BLaER1 treated with 17β-estradiol and CSF1 and Interleukin-3, amounts not matched to agents 10 nM and 100 nM (cell line): ENCODE data around the gene CFAP221.
"Not testable (repeated sequence)": the region's sequence is repeated elsewhere in the genome, so short reads cannot be mapped to it uniquely, and the experiment has no call there.

Source experiments
- H3K27ac ChIP-seq, 11 experiments: shearing (Covaris generic); formaldehyde crosslinking; 2 replicates each; pipeline ENCODE4 v1.8.1; 2022
- H3K27me3 ChIP-seq, 11 experiments: shearing (Covaris generic); formaldehyde crosslinking; 2 replicates each; pipeline ENCODE4 v1.8.1; 2022
- H3K36me3 ChIP-seq, 11 experiments: shearing (Covaris generic); formaldehyde crosslinking; 2 replicates each; pipeline ENCODE4 v1.8.1; 2022
- H3K4me1 ChIP-seq, 10 experiments: shearing (Covaris generic); formaldehyde crosslinking; 2 replicates each; pipeline ENCODE4 v1.8.1; 2022
- H3K4me2 ChIP-seq, 11 experiments: shearing (Covaris generic); formaldehyde crosslinking; 2 replicates each; pipeline ENCODE4 v1.8.1; 2022
- H3K4me3 ChIP-seq, 10 experiments: shearing (Covaris generic); formaldehyde crosslinking; 2 replicates each; pipeline ENCODE4 v1.8.1; 2022
- H3K9ac ChIP-seq, 11 experiments: shearing (Covaris generic); formaldehyde crosslinking; 2 replicates each; pipeline ENCODE4 v1.8.1; 2022
- H3K9me3 ChIP-seq, 11 experiments: shearing (Covaris generic); formaldehyde crosslinking; replicated peaks in 1 of 11; 2 replicates each; pipeline ENCODE4 v1.8.1; 2022
- H4K20me1 ChIP-seq, 11 experiments: shearing (Covaris generic); formaldehyde crosslinking; 2 replicates each; pipeline ENCODE4 v1.8.1; 2022
- Cebpa-rat ChIP-seq, 11 experiments: shearing (Covaris generic); IDR thresholded peaks; 2 replicates each; pipeline ENCODE4 v1.8.1; 2022

Gene CFAP221

GRCh38 chr2:119616421-119616820 is 72.2 kb downstream of the CFAP221 start:
- H3K9me3 ChIP-seq: peaks cover 23 to 45% (median 36%) of the 10 kb centered on the region in 11 experiments
- no peak overlapping the region for H3K27ac ChIP-seq
- no peak overlapping the region for H3K4me3 ChIP-seq
- TF ChIP-seq Cebpa-rat (IDR thresholded peaks at IDR 0.05): no peak
- H3K4me2 ChIP-seq: no peak overlapping the region
- H3K4me1 ChIP-seq: no peaks in the 10 kb centered on the region
- H4K20me1 ChIP-seq: no peaks in the 10 kb centered on the region
- no peaks in the 10 kb centered on the region for H3K27me3 ChIP-seq
- no peak overlapping the region for H3K9ac ChIP-seq
- H3K36me3 ChIP-seq: no peaks in the 10 kb centered on the region; a peak in 2 of 22 replicates

GRCh38 chr2:119617455-119617854 is 73.2 kb downstream of the CFAP221 start:
- Histone ChIP-seq H3K9ac (no peak overlapping the region), H4K20me1 (no peaks in the 10 kb centered on the region), H3K4me2 (no peak overlapping the region), H3K36me3 (no peaks in the 10 kb centered on the region; a peak in 2 of 22 replicates), H3K4me3 (no peak overlapping the region), H3K9me3 (peaks cover 23 to 41% (median 33%) of the 10 kb centered on the region in 11 experiments), H3K4me1 (no peaks in the 10 kb centered on the region), H3K27me3 (no peaks in the 10 kb centered on the region), H3K27ac (no peak overlapping the region)
- no peak for TF ChIP-seq Cebpa-rat (IDR thresholded peaks at IDR 0.05)

- not testable (repeated sequence) for H3K27ac ChIP-seq, H3K27me3 ChIP-seq, H3K9ac ChIP-seq, H3K4me3 ChIP-seq, H4K20me1 ChIP-seq, H3K4me1 ChIP-seq, H3K36me3 ChIP-seq, H3K4me2 ChIP-seq
- peaks cover 15 to 30% (median 25%) of the 10 kb centered on the region in 11 experiments for H3K9me3 ChIP-seq
Observed at GRCh38 chr2:119618725-119619124, 74.5 kb downstream of the CFAP221 start.

GRCh38 chr2:119625226-119625625 is 81.0 kb downstream of the CFAP221 start:
- peaks cover 0 to 10% (median 9%) of the 10 kb centered on the region in 11 experiments; a peak in 10 of 22 replicates for H3K9me3 ChIP-seq
- H3K27me3 ChIP-seq: no peaks in the 10 kb centered on the region
- TF ChIP-seq Cebpa-rat (IDR thresholded peaks at IDR 0.05): no peak
- no peaks in the 10 kb centered on the region for H3K36me3 ChIP-seq
- no peaks in the 10 kb centered on the region for H4K20me1 ChIP-seq
- H3K9ac ChIP-seq: no peak overlapping the region
- no peak overlapping the region for H3K4me2 ChIP-seq
- no peak overlapping the region for H3K4me3 ChIP-seq
- no peak overlapping the region for H3K27ac ChIP-seq
- peaks cover 0 to 8% (median 0%) of the 10 kb centered on the region in 10 experiments; a peak in 2 of 20 replicates for H3K4me1 ChIP-seq

- no peak overlapping the region for H3K4me2 ChIP-seq
Observed at GRCh38 chr2:119629323-119629825, 85.1 kb downstream of the CFAP221 start.

GRCh38 chr2:119630121-119630520 is 85.9 kb downstream of the CFAP221 start:
- no peak overlapping the region for H3K27ac ChIP-seq
- no peaks in the 10 kb centered on the region for H4K20me1 ChIP-seq
- H3K9me3 ChIP-seq: peaks cover 0 to 13% (median 6%) of the 10 kb centered on the region in 11 experiments; a peak in 10 of 22 replicates
- no peaks in the 10 kb centered on the region for H3K36me3 ChIP-seq
- H3K27me3 ChIP-seq: no peaks in the 10 kb centered on the region
- H3K9ac ChIP-seq: no peak overlapping the region
- no peak overlapping the region for H3K4me3 ChIP-seq
- TF ChIP-seq Cebpa-rat (IDR thresholded peaks at IDR 0.05): no peak
- no peak overlapping the region for H3K4me2 ChIP-seq
- H3K4me1 ChIP-seq: peaks cover 0 to 8% (median 0%) of the 10 kb centered on the region in 10 experiments; a peak in 2 of 20 replicates

More at GRCh38 chr2:119629323-119629825, 85.1 kb downstream of the CFAP221 start:
- no peak overlapping the region for H3K9ac ChIP-seq
- no peak for TF ChIP-seq Cebpa-rat (IDR thresholded peaks at IDR 0.05)
- no peaks in the 10 kb centered on the region for H4K20me1 ChIP-seq
- peaks cover 0 to 8% (median 0%) of the 10 kb centered on the region in 10 experiments; a peak in 2 of 20 replicates for H3K4me1 ChIP-seq
- H3K36me3 ChIP-seq: no peaks in the 10 kb centered on the region
- no peak overlapping the region for H3K27ac ChIP-seq
- H3K9me3 ChIP-seq: peaks cover 0 to 9% (median 5%) of the 10 kb centered on the region in 11 experiments; a peak in 10 of 22 replicates
- no peaks in the 10 kb centered on the region for H3K27me3 ChIP-seq
- no peak overlapping the region for H3K4me3 ChIP-seq

- Histone ChIP-seq H3K9ac (no peak overlapping the region), H3K27me3 (no peaks in the 10 kb centered on the region), H3K4me2 (no peak overlapping the region), H3K27ac (no peak overlapping the region), H4K20me1 (no peaks in the 10 kb centered on the region), H3K4me3 (no peak overlapping the region), H3K4me1 (no peaks in the 10 kb centered on the region), H3K36me3 (no peaks in the 10 kb centered on the region), H3K9me3 (peaks cover 0 to 13% (median 6%) of the 10 kb centered on the region in 11 experiments; a peak in 9 of 22 replicates)
- TF ChIP-seq Cebpa-rat (IDR thresholded peaks at IDR 0.05): no peak
Observed at GRCh38 chr2:119637371-119637770, 93.1 kb downstream of the CFAP221 start.

GRCh38 chr2:119638246-119638645 is 94.0 kb downstream of the CFAP221 start:
- H3K4me2 ChIP-seq: no peak overlapping the region
- H3K36me3 ChIP-seq: no peaks in the 10 kb centered on the region
- peaks cover 0 to 13% (median 6%) of the 10 kb centered on the region in 11 experiments; a peak in 9 of 22 replicates for H3K9me3 ChIP-seq
- H4K20me1 ChIP-seq: no peaks in the 10 kb centered on the region
- TF ChIP-seq Cebpa-rat (IDR thresholded peaks at IDR 0.05): no peak
- H3K9ac ChIP-seq: no peak overlapping the region
- no peak overlapping the region for H3K4me3 ChIP-seq
- H3K27me3 ChIP-seq: no peaks in the 10 kb centered on the region
- no peak overlapping the region for H3K27ac ChIP-seq
- no peaks in the 10 kb centered on the region for H3K4me1 ChIP-seq

- H4K20me1 ChIP-seq: no peaks in the 10 kb centered on the region
- peaks cover 0 to 9% (median 6%) of the 10 kb centered on the region in 11 experiments; a peak in 9 of 22 replicates for H3K9me3 ChIP-seq
- no peak overlapping the region for H3K27ac ChIP-seq
- no peaks in the 10 kb centered on the region for H3K4me1 ChIP-seq
- H3K4me3 ChIP-seq: no peak overlapping the region
- H3K36me3 ChIP-seq: no peaks in the 10 kb centered on the region
- no peak overlapping the region for H3K4me2 ChIP-seq
- TF ChIP-seq Cebpa-rat (IDR thresholded peaks at IDR 0.05): no peak
- H3K9ac ChIP-seq: no peak overlapping the region
- no peaks in the 10 kb centered on the region for H3K27me3 ChIP-seq
Observed at GRCh38 chr2:119638685-119639554, 94.7 kb downstream of the CFAP221 start.
